HCT116 (cell line): ENCODE data around the gene NAGK. TPM values are rescaled to one million over a fixed set of nuclear protein-coding genes. Genes with fewer than 3 reads are reported as not detected.
A peak's percentile ranks its signal among the peaks of the same experiment; 100 is the strongest.

Experiments used
- ATAC-seq: fragments of 200-7000 bp; cut with Tn5 transposase; 2 replicates; pipeline ENCODE4 v1.9.1; 2020; ENCODE audit warnings: mild to moderate bottlenecking, moderate library complexity
- Bru-seq: library from RNA; stranded (reverse); fragments of 400-500 nt; gene quantifications from one replicate; lab custom pipeline; 2021; lab: Mats Ljungman, UMichigan
- BruChase-seq, 2 experiments: library from RNA; stranded (reverse); fragments of 400-500 nt; gene quantifications; one replicate each; lab custom pipeline; 2021; lab: Mats Ljungman, UMichigan
- BruUV-seq: library from RNA; stranded (reverse); fragments of 400-500 nt; replicated peaks from 2 replicates; lab custom pipeline; 2021; lab: Mats Ljungman, UMichigan
- CTCF ChIA-PET: fragments of 300-600 bp; sonication (Branson Sonifier 250); formaldehyde crosslinking; loops from one replicate; lab custom pipeline; 2021; ENCODE audit warnings: antibody characterized with exemption; lab: Charles Lee
- POLR2A ChIA-PET: fragments of 300-600, 350-600 bp; sonication (Branson Sonifier 250); formaldehyde crosslinking; loops from one replicate; lab custom pipeline; 2021; ENCODE audit warnings: antibody characterized with exemption; lab: Charles Lee
- RAD21 ChIA-PET, 2 experiments: fragments of 300-600 bp; sonication (Branson Sonifier 250); formaldehyde crosslinking; loops; one replicate each; lab custom pipeline; 2023; ENCODE audit warnings: low total read pairs in 2 of 2; ENCODE audit not compliant: uncharacterized antibody in 2 of 2, unreplicated experiment in 2 of 2, low non-redundant PET in 1 of 2; lab: Charles Lee
- DNase-seq: peaks from one replicate; pipeline ENCODE4 v3.0.0-alpha.2; 2010; ENCODE audit warnings: low read depth, low spot score
- H2AFZ ChIP-seq: fragments of 200-600 bp; shearing (Covaris generic), sonication (generic); 2 replicates; pipeline ENCODE4 v1.6.1; 2017; ENCODE audit warnings: low read depth, mixed run types, mixed read lengths, antibody characterized with exemption, low read length; ENCODE audit not compliant: poor library complexity, severe bottlenecking
- H3K27ac ChIP-seq: 2 replicates; pipeline ENCODE4 v1.5.1; 2012; ENCODE audit warnings: low read depth, low read length
- H3K27me3 ChIP-seq: fragments of 200-600 bp; sonication (generic); 2 replicates; pipeline ENCODE4 v1.6.1; 2016; ENCODE audit warnings: mixed run types, low read length, mixed read lengths; ENCODE audit not compliant: insufficient read depth
- H3K36me3 ChIP-seq, 2 experiments: fragments of 200-500 bp in 1 of 2; fragments of 200-600 bp in 1 of 2; sonication (Bioruptor generic) in 1 of 2; sonication (generic) in 1 of 2; 2 replicates each; pipeline versions ENCODE4 v1.5.1 to v1.6.1; 2014 to 2016; ENCODE audit warnings: low read length in 2 of 2, inconsistent platforms in 1 of 2, mixed read lengths in 1 of 2, mixed run types in 1 of 2; ENCODE audit not compliant: insufficient read depth in 2 of 2, control insufficient read depth in 1 of 2
- H3K4me1 ChIP-seq, 2 experiments: fragments of 200-600 bp in 1 of 2; sonication (generic) in 1 of 2; 2 replicates each; pipeline versions ENCODE4 v1.5.1 to v1.6.1; 2012 to 2017; ENCODE audit warnings: low read length in 2 of 2, inconsistent platforms in 1 of 2, mild to moderate bottlenecking in 1 of 2, mixed read lengths in 1 of 2, mixed run types in 1 of 2, moderate library complexity in 1 of 2; ENCODE audit not compliant: insufficient read depth in 2 of 2, control insufficient read depth in 1 of 2
- H3K4me2 ChIP-seq: fragments of 200-600 bp; sonication (generic); 2 replicates; pipeline ENCODE4 v1.6.1; 2017; ENCODE audit warnings: mixed run types, low read length, mixed read lengths
- H3K4me3 ChIP-seq, 2 experiments: fragments of 200-600 bp in 1 of 2; sonication (generic) in 1 of 2; replicated peaks in 1 of 2; 2 replicates each; pipeline ENCODE4 v1.5.1; 2011 to 2016; ENCODE audit warnings: low read length in 2 of 2, control low read depth in 1 of 2, low read depth in 1 of 2, mild to moderate bottlenecking in 1 of 2, mixed read lengths in 1 of 2, mixed run types in 1 of 2
- H3K79me2 ChIP-seq: fragments of 200-600 bp; sonication (generic); 2 replicates; pipeline ENCODE4 v1.6.1; 2017; ENCODE audit warnings: mild to moderate bottlenecking, mixed run types, low read length, moderate library complexity, mixed read lengths; ENCODE audit not compliant: insufficient read depth
- H3K9ac ChIP-seq: fragments of 200-600 bp; sonication (generic); 2 replicates; pipeline ENCODE4 v1.6.1; 2016; ENCODE audit warnings: low read length, mixed read lengths
- H3K9me2 ChIP-seq: fragments of 200-600 bp; sonication (generic), shearing (Covaris generic); 2 replicates; pipeline ENCODE4 v1.6.1; 2017; ENCODE audit warnings: mixed run types, mild to moderate bottlenecking, moderate library complexity; ENCODE audit not compliant: insufficient read depth
- H3K9me3 ChIP-seq, 2 experiments: fragments of 200-500 bp in 1 of 2; fragments of 200-600 bp in 1 of 2; sonication (Bioruptor generic) in 1 of 2; sonication (generic) in 1 of 2; 2 replicates each; pipeline ENCODE4 v1.6.1; 2014 to 2017; ENCODE audit warnings: low read length in 2 of 2, mixed read lengths in 2 of 2, inconsistent platforms in 1 of 2, low read depth in 1 of 2, mild to moderate bottlenecking in 1 of 2, mixed run types in 1 of 2, moderate library complexity in 1 of 2; ENCODE audit not compliant: control insufficient read depth in 1 of 2, insufficient read depth in 1 of 2
- H4K20me1 ChIP-seq: fragments of 200-600 bp; sonication (generic), shearing (Covaris generic); 2 replicates; pipeline ENCODE4 v1.6.1; 2017; ENCODE audit warnings: mixed run types, mild to moderate bottlenecking, moderate library complexity; ENCODE audit not compliant: insufficient read depth
- CBX3 ChIP-seq: IDR thresholded peaks from 2 replicates; pipeline ENCODE4 v1.6.1; 2012; ENCODE audit warnings: low read depth
- CEBPB ChIP-seq: IDR thresholded peaks from 2 replicates; pipeline ENCODE4 v1.6.1; 2012; ENCODE audit warnings: low read depth
- ELF1 ChIP-seq: IDR thresholded peaks from 2 replicates; pipeline ENCODE4 v1.6.1; 2012; ENCODE audit warnings: low read depth, borderline replicate concordance
- EZH2phosphoT487 ChIP-seq: fragments of 200-600 bp; IDR thresholded peaks from 2 replicates; pipeline ENCODE4 v1.6.1; 2018; ENCODE audit warnings: antibody characterized with exemption, borderline replicate concordance
- FOSL1 ChIP-seq: IDR thresholded peaks from 2 replicates; pipeline ENCODE4 v1.6.1; 2012; ENCODE audit warnings: low read depth
- JUND ChIP-seq: IDR thresholded peaks from 2 replicates; pipeline ENCODE4 v1.6.1; 2012
- POLR2A ChIP-seq: IDR thresholded peaks from 2 replicates; pipeline ENCODE4 v1.7.0; 2011; ENCODE audit warnings: borderline replicate concordance; ENCODE audit not compliant: insufficient read depth, insufficient read length; ENCODE audit errors: extremely low read depth
- POLR2AphosphoS5 ChIP-seq: IDR thresholded peaks from 2 replicates; pipeline ENCODE4 v1.6.1; 2011; ENCODE audit warnings: mild to moderate bottlenecking, low read depth, low read length, moderate library complexity
- RAD21 ChIP-seq: IDR thresholded peaks from 2 replicates; pipeline ENCODE4 v1.6.1; 2012; ENCODE audit warnings: low read depth, mild to moderate bottlenecking
- SP1 ChIP-seq: IDR thresholded peaks from 2 replicates; pipeline ENCODE4 v1.6.1; 2012; ENCODE audit warnings: low read depth
- TCF7L2 ChIP-seq: IDR thresholded peaks from 2 replicates; pipeline ENCODE4 v1.7.0; 2011; ENCODE audit warnings: borderline replicate concordance, inconsistent platforms; ENCODE audit not compliant: insufficient read depth, insufficient read length; ENCODE audit errors: extremely low read depth
- ZFX ChIP-seq: fragments of 450-650 bp; IDR thresholded peaks from 2 replicates; pipeline ENCODE4 v1.6.1; 2017
- ZNF274 ChIP-seq: fragments of 200-500 bp; sonication (Bioruptor generic); IDR thresholded peaks from 2 replicates; pipeline ENCODE4 v1.6.1; 2014; ENCODE audit warnings: mild to moderate bottlenecking, low read depth, low read length, inconsistent platforms
- intact Hi-C: fragments of 100-400 bp; cut with micrococcal nuclease; formaldehyde crosslinking; loops from 2 replicates; pipeline ENCODE4 v1.10.0; 2022
- long read RNA-seq: library from polyadenylated mRNA; unstranded; transcript quantifications from one replicate; pipeline ENCODE4 v2.0.0, GENCODE V29; 2021; ENCODE audit not compliant: unreplicated experiment
- polyA plus RNA-seq: library from polyadenylated mRNA; unstranded; fragments of >200 nt; gene quantifications from 2 replicates; pipeline ENCODE4 v1.2.1, GENCODE V29; 2012; ENCODE audit warnings: missing spikeins
- total RNA-seq: library from RNA; stranded (reverse); gene quantifications from one replicate; pipeline ENCODE4 v1.2.1, GENCODE V29; 2021; ENCODE audit not compliant: unreplicated experiment
- TF ChIP-seq, protein P1 (sequence below), 3 experiments: fragments of 200-600 bp in 1 of 3; sonication (generic) in 1 of 3; IDR thresholded peaks in 2 of 3; conservative IDR thresholded peaks in 1 of 3; 2 replicates each; pipeline ENCODE4 v1.5.1; 2012 to 2017; ENCODE audit warnings: low read depth in 2 of 3, low read length in 2 of 3, antibody characterized with exemption in 1 of 3, borderline replicate concordance in 1 of 3, control low read depth in 1 of 3, mild to moderate bottlenecking in 1 of 3, mixed read lengths in 1 of 3, mixed run types in 1 of 3, moderate library complexity in 1 of 3; ENCODE audit not compliant: insufficient read depth in 1 of 3
- TF ChIP-seq, protein P2 (sequence below): IDR thresholded peaks from 2 replicates; pipeline ENCODE4 v1.6.1; 2012
- TF ChIP-seq, protein P3 (sequence below): IDR thresholded peaks from 2 replicates; pipeline ENCODE4 v1.6.1; 2012
- TF ChIP-seq, protein P4 (sequence below): IDR thresholded peaks from 2 replicates; pipeline ENCODE4 v1.6.1; 2012; ENCODE audit warnings: low read depth

NAGK gene
- 36.8 TPM for total RNA-seq
- 20.3 and 29.3 TPM in 2 replicates for polyA plus RNA-seq
- Bru-seq, nascent RNA = percentile 66 among the genes with signal in this experiment
- percentile 72 among the genes with signal in this experiment for BruChase-seq, experiment 1, labeled RNA remaining after a 6-hour chase
- percentile 81 among the genes with signal in this experiment for BruChase-seq, experiment 2, labeled RNA remaining after a 2-hour chase
- long read RNA-seq, transcript NAGK-229 (10 exons, 1,801 nt) = major isoform, 14 of 21 reads
- long read RNA-seq, partial matches to known transcripts = 0 of 21 reads
- long read RNA-seq, other reads (novel, unspliced or antisense) = 6 of 21 reads

DNA sequence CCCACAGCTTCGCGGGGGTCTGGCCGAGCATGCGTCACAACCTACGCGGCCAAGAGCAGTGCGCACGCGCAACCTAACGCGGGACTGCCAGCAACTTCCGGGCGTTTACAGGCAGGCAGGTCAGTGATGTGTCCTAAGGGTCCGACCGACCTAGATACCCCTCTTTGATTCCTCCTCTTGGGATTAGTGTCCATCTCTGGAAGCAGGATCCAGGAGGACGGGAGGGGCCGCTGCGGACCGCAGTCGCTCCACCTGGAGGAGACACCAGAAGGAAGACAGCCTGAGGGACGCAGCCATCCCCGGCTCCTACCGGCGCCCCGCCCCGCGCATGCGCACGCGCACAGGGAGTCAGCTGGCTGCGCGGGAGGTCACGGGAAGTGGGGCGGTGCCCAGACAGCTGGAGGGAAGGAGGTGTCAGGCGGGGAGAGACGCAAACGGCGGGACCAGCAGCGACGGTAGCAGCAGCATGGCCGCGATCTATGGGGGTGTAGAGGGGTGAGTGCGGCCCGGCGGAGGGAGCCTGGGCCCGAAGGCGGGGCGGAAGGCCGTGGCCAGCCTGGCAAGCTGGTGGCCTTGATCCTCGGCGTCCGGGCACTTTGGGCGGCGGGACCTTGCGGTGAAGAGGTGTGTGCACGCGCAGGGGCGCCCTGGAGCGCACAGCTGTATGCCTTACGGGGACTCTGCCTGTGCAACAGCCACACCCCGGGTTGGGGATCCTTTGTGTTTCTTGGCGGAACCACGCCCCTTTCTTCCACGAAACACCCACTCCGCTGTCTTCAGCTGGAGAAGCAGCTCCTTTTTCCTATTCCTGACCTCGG is at the start of gene NAGK:
Gene NAGK (plus strand): TSS at position 431 of the 818 bp plus-strand sequence. CDS start 36 bp downstream, at position 467.
- CTCF ChIA-PET = interaction anchor here (1.1 to 1.8 kb wide), 3 partner anchors 18 to 67 kb away, joined by 3 to 8 read pairs (median 5); no protein-coding TSS in a partner anchor
- POLR2A ChIA-PET = interaction anchor here (0.9 to 1.4 kb wide), 3 partner anchors 9 to 32 kb away, joined by 4 to 5 read pairs (median 5); no protein-coding TSS in a partner anchor
- no peak for TF ChIP-seq EZH2phosphoT487
- no peak for TF ChIP-seq FOSL1
- TF ChIP-seq JUND = no peak
- TF ChIP-seq SP1 = peak; percentile 65; the same call in 1 of the 2 replicates
- TF ChIP-seq POLR2AphosphoS5 = peak; percentile 96
- TF ChIP-seq ZNF274 = no peak
- TF ChIP-seq POLR2A = peak; percentile 96
- peak; percentile 20 for TF ChIP-seq TCF7L2
- peak; percentile 74; the same call in 1 of the 2 replicates for TF ChIP-seq ELF1
- peak; percentile 91 for TF ChIP-seq CBX3
- TF ChIP-seq, protein P1, sequence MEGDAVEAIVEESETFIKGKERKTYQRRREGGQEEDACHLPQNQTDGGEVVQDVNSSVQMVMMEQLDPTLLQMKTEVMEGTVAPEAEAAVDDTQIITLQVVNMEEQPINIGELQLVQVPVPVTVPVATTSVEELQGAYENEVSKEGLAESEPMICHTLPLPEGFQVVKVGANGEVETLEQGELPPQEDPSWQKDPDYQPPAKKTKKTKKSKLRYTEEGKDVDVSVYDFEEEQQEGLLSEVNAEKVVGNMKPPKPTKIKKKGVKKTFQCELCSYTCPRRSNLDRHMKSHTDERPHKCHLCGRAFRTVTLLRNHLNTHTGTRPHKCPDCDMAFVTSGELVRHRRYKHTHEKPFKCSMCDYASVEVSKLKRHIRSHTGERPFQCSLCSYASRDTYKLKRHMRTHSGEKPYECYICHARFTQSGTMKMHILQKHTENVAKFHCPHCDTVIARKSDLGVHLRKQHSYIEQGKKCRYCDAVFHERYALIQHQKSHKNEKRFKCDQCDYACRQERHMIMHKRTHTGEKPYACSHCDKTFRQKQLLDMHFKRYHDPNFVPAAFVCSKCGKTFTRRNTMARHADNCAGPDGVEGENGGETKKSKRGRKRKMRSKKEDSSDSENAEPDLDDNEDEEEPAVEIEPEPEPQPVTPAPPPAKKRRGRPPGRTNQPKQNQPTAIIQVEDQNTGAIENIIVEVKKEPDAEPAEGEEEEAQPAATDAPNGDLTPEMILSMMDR (IDR thresholded peaks at IDR 0.05 in 2 of 3, conservative IDR thresholded peaks at IDR 0.05 in 1 of 3; ENCODE audit: borderline replicate concordance in 1 of 3, insufficient read depth in 1 of 3, low read depth in 2 of 3, low read length in 2 of 3) = no peak
- TF ChIP-seq RAD21 = no peak
- no peak for TF ChIP-seq ZFX
- TF ChIP-seq, protein P2, sequence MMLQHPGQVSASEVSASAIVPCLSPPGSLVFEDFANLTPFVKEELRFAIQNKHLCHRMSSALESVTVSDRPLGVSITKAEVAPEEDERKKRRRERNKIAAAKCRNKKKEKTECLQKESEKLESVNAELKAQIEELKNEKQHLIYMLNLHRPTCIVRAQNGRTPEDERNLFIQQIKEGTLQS = no peak
- TF ChIP-seq, protein P3, sequence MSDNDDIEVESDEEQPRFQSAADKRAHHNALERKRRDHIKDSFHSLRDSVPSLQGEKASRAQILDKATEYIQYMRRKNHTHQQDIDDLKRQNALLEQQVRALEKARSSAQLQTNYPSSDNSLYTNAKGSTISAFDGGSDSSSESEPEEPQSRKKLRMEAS = peak; percentile 95
- TF ChIP-seq CEBPB = no peak
- TF ChIP-seq, protein P4, sequence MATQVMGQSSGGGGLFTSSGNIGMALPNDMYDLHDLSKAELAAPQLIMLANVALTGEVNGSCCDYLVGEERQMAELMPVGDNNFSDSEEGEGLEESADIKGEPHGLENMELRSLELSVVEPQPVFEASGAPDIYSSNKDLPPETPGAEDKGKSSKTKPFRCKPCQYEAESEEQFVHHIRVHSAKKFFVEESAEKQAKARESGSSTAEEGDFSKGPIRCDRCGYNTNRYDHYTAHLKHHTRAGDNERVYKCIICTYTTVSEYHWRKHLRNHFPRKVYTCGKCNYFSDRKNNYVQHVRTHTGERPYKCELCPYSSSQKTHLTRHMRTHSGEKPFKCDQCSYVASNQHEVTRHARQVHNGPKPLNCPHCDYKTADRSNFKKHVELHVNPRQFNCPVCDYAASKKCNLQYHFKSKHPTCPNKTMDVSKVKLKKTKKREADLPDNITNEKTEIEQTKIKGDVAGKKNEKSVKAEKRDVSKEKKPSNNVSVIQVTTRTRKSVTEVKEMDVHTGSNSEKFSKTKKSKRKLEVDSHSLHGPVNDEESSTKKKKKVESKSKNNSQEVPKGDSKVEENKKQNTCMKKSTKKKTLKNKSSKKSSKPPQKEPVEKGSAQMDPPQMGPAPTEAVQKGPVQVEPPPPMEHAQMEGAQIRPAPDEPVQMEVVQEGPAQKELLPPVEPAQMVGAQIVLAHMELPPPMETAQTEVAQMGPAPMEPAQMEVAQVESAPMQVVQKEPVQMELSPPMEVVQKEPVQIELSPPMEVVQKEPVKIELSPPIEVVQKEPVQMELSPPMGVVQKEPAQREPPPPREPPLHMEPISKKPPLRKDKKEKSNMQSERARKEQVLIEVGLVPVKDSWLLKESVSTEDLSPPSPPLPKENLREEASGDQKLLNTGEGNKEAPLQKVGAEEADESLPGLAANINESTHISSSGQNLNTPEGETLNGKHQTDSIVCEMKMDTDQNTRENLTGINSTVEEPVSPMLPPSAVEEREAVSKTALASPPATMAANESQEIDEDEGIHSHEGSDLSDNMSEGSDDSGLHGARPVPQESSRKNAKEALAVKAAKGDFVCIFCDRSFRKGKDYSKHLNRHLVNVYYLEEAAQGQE = no peak

More for the DNA sequence above, at the start of gene NAGK:
- RAD21 ChIA-PET = interaction anchor here in 1 of 2 experiments (0.7 kb wide), 1 partner anchor 866 kb away, joined by 3 read pairs; no protein-coding TSS in a partner anchor
- ATAC-seq (peak; percentile 92), DNase-seq (peak; percentile 82)
- peak within 1 kb of the TSS; percentile 75 for H3K9ac ChIP-seq
- H3K79me2 ChIP-seq = no peaks in the 10 kb centered on the region
- H3K4me3 ChIP-seq = peak within 1 kb of the TSS; percentile 82 to 83
- H3K36me3 ChIP-seq = no peaks in the 10 kb centered on the region
- H3K27me3 ChIP-seq = no peaks in the 10 kb centered on the region
- H2AFZ ChIP-seq = peak within 1 kb of the TSS; percentile 63
- H3K4me1 ChIP-seq = peaks cover 10 to 22% of the 10 kb centered on the region in 2 experiments
- no peaks in the 10 kb centered on the region for H3K9me2 ChIP-seq
- intact Hi-C loops = no loop called here
- TSS peak; percentile 70 for BruUV-seq
- H4K20me1 ChIP-seq = no peaks in the 10 kb centered on the region
- peak within 1 kb of the TSS; percentile 100 for H3K4me2 ChIP-seq
- H3K9me3 ChIP-seq = no peaks in the 10 kb centered on the region
- H3K27ac ChIP-seq = peak within 1 kb of the TSS; percentile 62
